HepG2 (cell line): ENCODE results near the gene PKDREJ. TPM values are rescaled to one million over a fixed set of nuclear protein-coding genes. Genes with fewer than 3 reads are reported as not detected.

Experiments used
- ATAC-seq: fragments of 200-7000 bp; cut with Tn5 transposase; 3 replicates; pipeline ENCODE4 v1.9.1; 2020; ENCODE audit warnings: mild to moderate bottlenecking, moderate library complexity
- BruUV-seq: library from RNA; stranded (reverse); fragments of 400-500 nt; replicated peaks from 2 replicates; lab custom pipeline; 2021; lab: Mats Ljungman, UMichigan
- CTCF ChIA-PET: fragments of 300-600 bp; formaldehyde crosslinking; extraction: SDS; loops from one replicate; lab custom pipeline; 2021; ENCODE audit warnings: low total read pairs, inconsistent platforms, low intra/inter-chr PET ratio; lab: Yijun Ruan, JAX
- POLR2A ChIA-PET: fragments of 350-600 bp; sonication (Branson Sonifier 250); formaldehyde crosslinking; loops from one replicate; lab custom pipeline; 2020; ENCODE audit warnings: antibody characterized with exemption, inconsistent platforms; lab: Yijun Ruan, JAX
- DNase-seq: peaks from one replicate; pipeline ENCODE4 v3.0.0-alpha.2; 2015; ENCODE audit warnings: low spot score
- FAIRE-seq: peaks from 3 replicates; lab custom pipeline; 2011; peaks lifted over from hg19 to GRCh38; lab: Jason Lieb, UNC
- H2AFZ ChIP-seq: one replicate; pipeline ENCODE4 v1.6.1; 2011; ENCODE audit warnings: low read length, inconsistent platforms
- H3K27ac ChIP-seq: fragments of 300-600 bp; 3 replicates; pipeline ENCODE4 v1.8.0; 2011; ENCODE audit warnings: mixed run types, mild to moderate bottlenecking, mixed read lengths, low read length, inconsistent platforms; ENCODE audit not compliant: insufficient read depth; ENCODE audit errors: extremely low read length
- H3K27me3 ChIP-seq, 2 experiments: fragments of 200-600 bp in 1 of 2; 2 replicates in 1 of 2; 3 replicates in 1 of 2; pipeline versions ENCODE4 v1.6.0 to v1.8.0; 2011; ENCODE audit warnings: low read length in 2 of 2, mild to moderate bottlenecking in 2 of 2, moderate library complexity in 2 of 2, inconsistent platforms in 1 of 2; ENCODE audit not compliant: insufficient read depth in 2 of 2, control insufficient read depth in 1 of 2
- H3K36me3 ChIP-seq, 2 experiments: fragments of 200-600 bp in 1 of 2; replicated peaks in 1 of 2; 2 replicates in 1 of 2; 3 replicates in 1 of 2; pipeline versions ENCODE4 v1.5.1 to v1.8.0; 2011; ENCODE audit warnings: low read length in 2 of 2, inconsistent platforms in 1 of 2; ENCODE audit not compliant: insufficient read depth in 2 of 2, control insufficient read depth in 1 of 2
- H3K4me1 ChIP-seq: 2 replicates; pipeline ENCODE4 v1.5.1; 2012; ENCODE audit warnings: low read length, inconsistent platforms; ENCODE audit not compliant: insufficient read depth
- H3K4me2 ChIP-seq: 2 replicates; pipeline ENCODE4 v1.6.0; 2011; ENCODE audit warnings: low read depth, low read length, inconsistent platforms
- H3K4me3 ChIP-seq, 3 experiments: fragments of 200-600 bp in 1 of 3; sonication (generic), shearing (Covaris generic) in 1 of 3; replicated peaks in 1 of 3; 2 replicates each; pipeline ENCODE4 v1.5.1; 2011 to 2016; ENCODE audit warnings: low read length in 3 of 3, inconsistent platforms in 2 of 3, low read depth in 2 of 3, mild to moderate bottlenecking in 2 of 3, control low read depth in 1 of 3, mixed read lengths in 1 of 3; ENCODE audit not compliant: insufficient read depth in 1 of 3
- H3K79me2 ChIP-seq: one replicate; pipeline ENCODE4 v1.6.1; 2011; ENCODE audit warnings: low read length, inconsistent platforms; ENCODE audit not compliant: insufficient read depth
- H3K9ac ChIP-seq: 2 replicates; pipeline ENCODE4 v1.6.0; 2011; ENCODE audit warnings: mild to moderate bottlenecking, low read depth, low read length, inconsistent platforms; ENCODE audit not compliant: insufficient read depth
- H3K9me3 ChIP-seq: 2 replicates; pipeline ENCODE4 v1.5.1; 2012; ENCODE audit warnings: mild to moderate bottlenecking, low read length
- H4K20me1 ChIP-seq: 2 replicates; pipeline ENCODE4 v1.6.0; 2011; ENCODE audit warnings: inconsistent platforms, mild to moderate bottlenecking, low read length, moderate library complexity; ENCODE audit not compliant: insufficient read depth
- ARID2 ChIP-seq: sonication (generic); formaldehyde crosslinking; IDR thresholded peaks from 2 replicates; pipeline ENCODE4 v1.8.1; 2022; ENCODE audit warnings: mild to moderate bottlenecking, missing genetic modification reagents, borderline replicate concordance
- CEBPG ChIP-seq: IDR thresholded peaks from 2 replicates; pipeline ENCODE4 v1.6.1; 2016
- ELF4 ChIP-seq: sonication (generic); formaldehyde crosslinking; IDR thresholded peaks from 2 replicates; pipeline ENCODE4 v1.5.0; 2020; ENCODE audit warnings: missing genetic modification reagents, mild to moderate bottlenecking, moderate library complexity, borderline replicate concordance
- HNRNPH1 ChIP-seq: fragments of 200-400 bp; formaldehyde crosslinking; optimal IDR thresholded peaks from 2 replicates; pipeline ENCODE3; 2017; ENCODE audit warnings: mild to moderate bottlenecking, low read depth, low read length
- HNRNPL ChIP-seq: fragments of 200-400 bp; formaldehyde crosslinking; IDR thresholded peaks from 2 replicates; pipeline ENCODE4 v1.6.1; 2017; ENCODE audit warnings: mild to moderate bottlenecking, low read depth, low read length
- MZF1 ChIP-seq: sonication (generic); formaldehyde crosslinking; IDR thresholded peaks from 2 replicates; pipeline ENCODE4 v1.8.1; 2023; ENCODE audit warnings: mild to moderate bottlenecking, missing genetic modification reagents, borderline replicate concordance
- POLR2A ChIP-seq, 2 experiments: IDR thresholded peaks; 2 replicates each; pipeline ENCODE4 v1.6.1; 2011; ENCODE audit warnings: low read depth in 2 of 2, low read length in 2 of 2, mild to moderate bottlenecking in 1 of 2, moderate library complexity in 1 of 2; ENCODE audit not compliant: insufficient read depth in 1 of 2
- POLR2AphosphoS5 ChIP-seq: IDR thresholded peaks from 2 replicates; pipeline ENCODE4 v1.6.1; 2012; ENCODE audit warnings: low read depth, low read length
- RBM22 ChIP-seq: fragments of 200-400 bp; formaldehyde crosslinking; optimal IDR thresholded peaks from 2 replicates; pipeline ENCODE3; 2017; ENCODE audit warnings: mild to moderate bottlenecking, low read length, moderate library complexity
- SNAPC2 ChIP-seq: sonication (generic); formaldehyde crosslinking; IDR thresholded peaks from 2 replicates; pipeline ENCODE4 v1.8.1; 2022; ENCODE audit warnings: mild to moderate bottlenecking, missing genetic modification reagents
- TRIM24 ChIP-seq: sonication (generic); formaldehyde crosslinking; IDR thresholded peaks from 2 replicates; pipeline ENCODE4 v1.8.0; 2022; ENCODE audit warnings: mild to moderate bottlenecking, missing genetic modification reagents
- ZNF468 ChIP-seq: sonication (generic); formaldehyde crosslinking; IDR thresholded peaks from 2 replicates; pipeline ENCODE4 v1.8.0; 2022; ENCODE audit warnings: mild to moderate bottlenecking, moderate library complexity, missing genetic modification reagents
- ZNF557 ChIP-seq: sonication (generic); formaldehyde crosslinking; IDR thresholded peaks from 2 replicates; pipeline ENCODE4 v1.4.0; 2020; ENCODE audit warnings: missing genetic modification reagents
- ZNF687 ChIP-seq: sonication (generic); formaldehyde crosslinking; IDR thresholded peaks from 2 replicates; pipeline ENCODE4 v1.5.1; 2020; ENCODE audit warnings: mild to moderate bottlenecking, missing genetic modification reagents, moderate library complexity
- ZNF737 ChIP-seq: sonication (generic); formaldehyde crosslinking; IDR thresholded peaks from 2 replicates; pipeline ENCODE4 v1.5.0; 2020; ENCODE audit warnings: missing genetic modification reagents, mild to moderate bottlenecking, borderline replicate concordance
- ZNF747 ChIP-seq: sonication (generic); formaldehyde crosslinking; IDR thresholded peaks from 2 replicates; pipeline ENCODE4 v1.8.1; 2023; ENCODE audit warnings: missing genetic modification reagents, mild to moderate bottlenecking, borderline replicate concordance
- ZNF879 ChIP-seq: sonication (generic); formaldehyde crosslinking; IDR thresholded peaks from 2 replicates; pipeline ENCODE4 v1.8.1; 2023; ENCODE audit warnings: missing genetic modification reagents
- WGBS: methylation state at CpG from one replicate; pipeline ENCODE4 v1.1.6; 2017; ENCODE audit warnings: low lambda C conversion rate; 5-methylcytosine and 5-hydroxymethylcytosine counted together
- in situ Hi-C: cut with HindIII; loops from 2 replicates; pipeline ENCODE4 v1.10.0; 2017; ENCODE audit warnings: low pct_unique_long_range_greater_than_20kb; ENCODE audit not compliant: extremely low pct_ligation_motif_present
- intact Hi-C: fragments of 100-400 bp; cut with micrococcal nuclease; formaldehyde crosslinking; loops from one replicate; pipeline ENCODE4 v1.10.0; 2022; ENCODE audit not compliant: unreplicated experiment
- polyA plus RNA-seq, 8 experiments: library from polyadenylated mRNA; depleted of rRNA in 3 of 8; stranded (reverse) in 7 of 8; unstranded in 1 of 8; fragments of >200 nt; fragmentation: Illumina TruSeq in 4 of 8; extraction: Trizol in 4 of 8; gene quantifications; 2 replicates each; pipeline versions ENCODE4 v1.2.1 to v1.2.3, GENCODE V29; 2011 to 2016; ENCODE audit warnings: low read depth in 4 of 8, missing spikeins in 1 of 8, mixed read lengths in 1 of 8; ENCODE audit not compliant: insufficient read depth in 1 of 8
- total RNA-seq, 5 experiments: library from RNA; depleted of rRNA; stranded (reverse); fragments of >200 nt; fragmentation: Illumina TruSeq; extraction: Trizol; gene quantifications; 2 replicates each; pipeline ENCODE4 v1.2.3, GENCODE V29; 2016; ENCODE audit warnings: low read depth in 1 of 5

Gene PKDREJ
- total and polyA plus RNA-seq, 2 of the 13 experiments (the other 11 are each of a cell fraction or from before 2014, with no cell fraction given), result not detected

GRCh38 chr22:46290121-46290842, 27.1 kb upstream of the PKDREJ start:
- no peak for TF ChIP-seq SNAPC2 (CRISPR knock-in tag)
- TF ChIP-seq POLR2A (IDR thresholded peaks at IDR 0.05; ENCODE audit: insufficient read depth in 1 of 2, low read depth in 2 of 2, low read length in 2 of 2), result peak in 1 of 2 experiments; percentile 39; a peak in 1 of 4 replicates
- no peak for TF ChIP-seq ZNF737 (CRISPR knock-in tag)
- TF ChIP-seq ZNF747, result no peak
- TF ChIP-seq TRIM24 (CRISPR knock-in tag), result no peak
- TF ChIP-seq HNRNPL, result 0 out of 2 replicates have a peak, but pooled peaks have one; percentile 44
- TF ChIP-seq ZNF879 (CRISPR knock-in tag), result no peak
- TF ChIP-seq CEBPG (CRISPR knock-in tag), result no peak
- TF ChIP-seq ZNF468 (CRISPR knock-in tag), result no peak
- TF ChIP-seq RBM22, result peak; percentile 34
- peak; percentile 38 for TF ChIP-seq HNRNPH1
- no peak for TF ChIP-seq ARID2 (CRISPR knock-in tag)
- TF ChIP-seq MZF1 (CRISPR knock-in tag), result no peak
- no peak for TF ChIP-seq ELF4 (CRISPR knock-in tag)
- peak; percentile 42; the same call in 1 of the 2 replicates for TF ChIP-seq POLR2AphosphoS5
- 0 out of 2 replicates have a peak, but pooled peaks have one; percentile 14 for TF ChIP-seq ZNF687 (CRISPR knock-in tag)
- no peak for TF ChIP-seq ZNF557 (CRISPR knock-in tag)
- TF ChIP-seq, all 625 proteins: peak for 6
- DNase-seq (no peak), FAIRE-seq (no peak), ATAC-seq (no peak)
- Histone ChIP-seq H2AFZ (no peak overlapping the region), H3K27ac (no peak overlapping the region), H3K4me3 (no peak overlapping the region), H3K9ac (no peak overlapping the region), H3K4me2 (no peak overlapping the region), H3K4me1 (peaks cover 2% of the 10 kb centered on the region), H3K79me2 (no peaks in the 10 kb centered on the region), H4K20me1 (no peaks in the 10 kb centered on the region), H3K36me3 (peaks cover 36 to 67% of the 10 kb centered on the region in 2 experiments), H3K9me3 (no peaks in the 10 kb centered on the region), H3K27me3 (no peaks in the 10 kb centered on the region)
- BruUV-seq, result no TSS peak
- in situ Hi-C loops, result no loop called here
- 98% methylated on average over 17 of the region's 17 CpGs for WGBS
- POLR2A ChIA-PET, result interaction anchor here (1.1 to 2.7 kb wide), 3 partner anchors 10 to 22 kb away, joined by 3 to 9 read pairs (median 8); partner anchors contain the start of gene TTC38
- CTCF ChIA-PET, result no interaction called here
- intact Hi-C loops, result no loop called here
